ENCODE data around the gene SPTBN5.

Gene SPTBN5

GRCh38 chr15:41828807-41829141 is 65.1 kb downstream of the SPTBN5 start:
- Histone ChIP-seq H3K27me3 (ENCODE audit: insufficient read depth, low read length) (no peaks in the 10 kb centered on the region), H3K36me3 (ENCODE audit: insufficient read depth, low read length) (no peaks in the 10 kb centered on the region), H3K9ac (ENCODE audit: low read length) (peak overlapping the region; percentile 71), H3K9me3 (ENCODE audit: low read length) (no peaks in the 10 kb centered on the region), H3K27ac (ENCODE audit: low read depth, low read length, poor library complexity, severe bottlenecking) (no peak overlapping the region), H3K4me3 (ENCODE audit: low read depth, low read length, poor library complexity, severe bottlenecking) (peak overlapping the region; percentile 82), H3K4me2 (ENCODE audit: low read length) (peak overlapping the region; percentile 91), H3F3A (ENCODE audit: insufficient read depth, low read length) (no peaks in the 10 kb centered on the region), H3K4me1 (ENCODE audit: insufficient read depth, low read length, severe bottlenecking) (peaks cover 18% of the 10 kb centered on the region), H4K20me1 (ENCODE audit: insufficient read depth, low read length) (no peaks in the 10 kb centered on the region), H3K9me2 (ENCODE audit: low read depth, low read length) (no peaks in the 10 kb centered on the region), H2AFZ (ENCODE audit: low read length) (no peak overlapping the region), H3K79me2 (ENCODE audit: insufficient read depth, low read length) (no peaks in the 10 kb centered on the region)
- TF ChIP-seq CTCF (IDR thresholded peaks at IDR 0.05; ENCODE audit: low read length) (no peak), EZH2 (IDR thresholded peaks at IDR 0.05; ENCODE audit: borderline replicate concordance, low read length) (no peak)

GRCh38 chr15:41827880-41828806 is 65.7 kb downstream of the SPTBN5 start, which contains the start of gene JMJD7:
Gene JMJD7, plus strand, starts transcription at chr15:41828092. Its CDS starts 33 bp downstream, at chr15:41828125.
- H3K36me3 ChIP-seq (ENCODE audit: insufficient read depth, low read length), result no peaks in the 10 kb centered on the region
- H3K27ac ChIP-seq (ENCODE audit: low read depth, low read length, poor library complexity, severe bottlenecking), result no peak within 1 kb of the TSS
- H3K9ac ChIP-seq (ENCODE audit: low read length), result peak within 1 kb of the TSS; percentile 71
- no peaks in the 10 kb centered on the region for H3F3A ChIP-seq (ENCODE audit: insufficient read depth, low read length)
- H3K4me1 ChIP-seq (ENCODE audit: insufficient read depth, low read length, severe bottlenecking), result peaks cover 18% of the 10 kb centered on the region
- peak within 1 kb of the TSS; percentile 91 for H3K4me2 ChIP-seq (ENCODE audit: low read length)
- no peaks in the 10 kb centered on the region for H3K27me3 ChIP-seq (ENCODE audit: insufficient read depth, low read length)
- no peak for TF ChIP-seq CTCF (IDR thresholded peaks at IDR 0.05; ENCODE audit: low read length)
- no peak for TF ChIP-seq EZH2 (IDR thresholded peaks at IDR 0.05; ENCODE audit: borderline replicate concordance, low read length)
- H3K9me3 ChIP-seq (ENCODE audit: low read length), result no peaks in the 10 kb centered on the region
- H2AFZ ChIP-seq (ENCODE audit: low read length), result 0 out of 2 replicates have a peak within 1 kb of the TSS, but pooled peaks have one; percentile 39
- H3K4me3 ChIP-seq (ENCODE audit: low read depth, low read length, poor library complexity, severe bottlenecking), result peak within 1 kb of the TSS; percentile 82
- H3K9me2 ChIP-seq (ENCODE audit: low read depth, low read length), result no peaks in the 10 kb centered on the region
- H4K20me1 ChIP-seq (ENCODE audit: insufficient read depth, low read length), result no peaks in the 10 kb centered on the region
- no peaks in the 10 kb centered on the region for H3K79me2 ChIP-seq (ENCODE audit: insufficient read depth, low read length)

GRCh38 chr15:41827290-41827879 is 66.5 kb downstream of the SPTBN5 start:
- 0 out of 2 replicates have a peak overlapping the region, but pooled peaks have one; percentile 39 for H2AFZ ChIP-seq (ENCODE audit: low read length)
- H3K27ac ChIP-seq (ENCODE audit: low read depth, low read length, poor library complexity, severe bottlenecking), result no peak overlapping the region
- peak overlapping the region; percentile 82 for H3K4me3 ChIP-seq (ENCODE audit: low read depth, low read length, poor library complexity, severe bottlenecking)
- peak overlapping the region; percentile 87 for H3K4me2 ChIP-seq (ENCODE audit: low read length)
- peaks cover 13% of the 10 kb centered on the region for H3K4me1 ChIP-seq (ENCODE audit: insufficient read depth, low read length, severe bottlenecking)
- H3K27me3 ChIP-seq (ENCODE audit: insufficient read depth, low read length), result no peaks in the 10 kb centered on the region
- H3K9ac ChIP-seq (ENCODE audit: low read length), result peak overlapping the region; percentile 61
- no peaks in the 10 kb centered on the region for H3K79me2 ChIP-seq (ENCODE audit: insufficient read depth, low read length)
- TF ChIP-seq EZH2 (IDR thresholded peaks at IDR 0.05; ENCODE audit: borderline replicate concordance, low read length) (no peak), CTCF (IDR thresholded peaks at IDR 0.05; ENCODE audit: low read length) (no peak; the same call in 1 of the 2 replicates)
- H3F3A ChIP-seq (ENCODE audit: insufficient read depth, low read length), result no peaks in the 10 kb centered on the region
- no peaks in the 10 kb centered on the region for H3K36me3 ChIP-seq (ENCODE audit: insufficient read depth, low read length)
- H3K9me2 ChIP-seq (ENCODE audit: low read depth, low read length), result no peaks in the 10 kb centered on the region
- H3K9me3 ChIP-seq (ENCODE audit: low read length), result no peaks in the 10 kb centered on the region
- no peaks in the 10 kb centered on the region for H4K20me1 ChIP-seq (ENCODE audit: insufficient read depth, low read length)
